Gastrocnemius medialis (tissue), 4 donors: ENCODE measurements around the gene BRD8.
"Not testable (repeated sequence)": the region's sequence is repeated elsewhere in the genome, so short reads cannot be mapped to it uniquely, and the experiment has no call there.

Source experiments
- CTCF ChIP-seq, 5 experiments: fragments of 450-650 bp in 3 of 5; fragments of 200-600 bp in 2 of 5; sonication (generic) in 2 of 5; IDR thresholded peaks in 4 of 5; conservative IDR thresholded peaks in 1 of 5; 1 replicate in 4 of 5; 2 replicates in 1 of 5; pipeline ENCODE4 v1.5.1; 2016 to 2019; ENCODE audit warnings: antibody characterized with exemption in 5 of 5, mild to moderate bottlenecking in 3 of 5, moderate library complexity in 3 of 5
- POLR2A ChIP-seq, 2 donors: fragments of 450-650 bp; IDR thresholded peaks; one replicate each; pipeline ENCODE4 v1.6.1; 2017; ENCODE audit warnings: antibody characterized with exemption in 2 of 2, mild to moderate bottlenecking in 2 of 2, moderate library complexity in 2 of 2

- TF ChIP-seq CTCF (IDR thresholded peaks at IDR 0.05 in 4 of 5, conservative IDR thresholded peaks at IDR 0.05 in 1 of 5); POLR2A (IDR thresholded peaks at IDR 0.05): not testable (repeated sequence)
Measured at GRCh38 chr5:138155977-138156376, 22.5 kb downstream of the BRD8 start.
